T-helper 17 cell (primary cell): Measurements from ENCODE around the gene PCDHGB7. TPM values are rescaled to one million over a fixed set of nuclear protein-coding genes. Genes with fewer than 3 reads are reported as not detected.
"Not testable (repeated sequence)": the region's sequence is repeated elsewhere in the genome, so short reads cannot be mapped to it uniquely, and the experiment has no call there.

Experiments used
- ATAC-seq: fragments of 150-1000 bp; cut with Tn5 transposase; 2 replicates; pipeline ENCODE4 v1.10.0; 2021; ENCODE audit warnings: mild to moderate bottlenecking, moderate library complexity
- DNase-seq, 3 donors: peaks; one replicate each; pipeline versions ENCODE4 v3.0.0 to v3.0.0-alpha.2; 2020 to 2021
- H3K9me3 ChIP-seq: one replicate; pipeline ENCODE4 v1.7.0; 2013; ENCODE audit warnings: low read length, mild to moderate bottlenecking; ENCODE audit not compliant: control insufficient read depth, poor library complexity, severe bottlenecking
- H3K27ac Mint-ChIP-seq: one replicate; pipeline ENCODE4 v1.8.0; 2022; ENCODE audit warnings: mild to moderate bottlenecking, moderate library complexity, mixed read lengths
- H3K27me3 Mint-ChIP-seq: one replicate; pipeline ENCODE4 v1.8.0; 2022; ENCODE audit warnings: mixed read lengths
- H3K36me3 Mint-ChIP-seq: one replicate; pipeline ENCODE4 v1.8.0; 2022; ENCODE audit warnings: low read depth, mixed read lengths
- H3K4me1 Mint-ChIP-seq: one replicate; pipeline ENCODE4 v1.8.0; 2022; ENCODE audit warnings: mild to moderate bottlenecking, mixed read lengths
- H3K4me3 Mint-ChIP-seq: one replicate; pipeline ENCODE4 v1.8.0; 2022; ENCODE audit warnings: mild to moderate bottlenecking, moderate library complexity, mixed read lengths
- total RNA-seq, 4 donors: library from RNA in 2 of 4; stranded (reverse) in 2 of 4; gene quantifications; one replicate each; pipeline ENCODE4 v1.2.3 and lab custom pipeline; 2022 to 2026

PCDHGB7 gene
- total RNA-seq, 2 donors from 2014 or later: not detected

GRCh38 chr5:141409598-141410306, 7.7 kb upstream of the PCDHGB7 start:
- no peak overlapping the region for H3K4me3 Mint-ChIP-seq
- peaks cover 5% of the 10 kb centered on the region for H3K9me3 ChIP-seq
- DNase-seq: no peak
- H3K27ac Mint-ChIP-seq: no peak overlapping the region
- H3K27me3 Mint-ChIP-seq: peaks cover 45% of the 10 kb centered on the region
- H3K36me3 Mint-ChIP-seq: peaks cover 5% of the 10 kb centered on the region
- peaks cover 3% of the 10 kb centered on the region for H3K4me1 Mint-ChIP-seq
- no peak for ATAC-seq

- DNase-seq (no peak), ATAC-seq (no peak)
- no peak overlapping the region for H3K27ac Mint-ChIP-seq
- H3K4me3 Mint-ChIP-seq: no peak overlapping the region
- H3K4me1 Mint-ChIP-seq: peaks cover 3% of the 10 kb centered on the region
- H3K36me3 Mint-ChIP-seq: peaks cover 5% of the 10 kb centered on the region
- H3K9me3 ChIP-seq: peaks cover 5% of the 10 kb centered on the region
- peaks cover 48% of the 10 kb centered on the region for H3K27me3 Mint-ChIP-seq
Measured at GRCh38 chr5:141411575-141411974, 5.9 kb upstream of the PCDHGB7 start.

GRCh38 chr5:141412854-141413539, 4.5 kb upstream of the PCDHGB7 start, which contains the start of gene PCDHGA10:
TSS of gene PCDHGA10 (plus strand) at chr5:141412987. CDS start at chr5:141413176, 189 bp downstream.
- H3K4me1 Mint-ChIP-seq: peaks cover 3% of the 10 kb centered on the region
- ATAC-seq (peak; percentile 85), DNase-seq (peak in 2 of 3 donors; percentile 28 to 29)
- peaks cover 7% of the 10 kb centered on the region for H3K36me3 Mint-ChIP-seq
- H3K27ac Mint-ChIP-seq: peak within 1 kb of the TSS; percentile 17
- peaks cover 5% of the 10 kb centered on the region for H3K9me3 ChIP-seq
- H3K4me3 Mint-ChIP-seq: peak within 1 kb of the TSS; percentile 86
- peaks cover 55% of the 10 kb centered on the region for H3K27me3 Mint-ChIP-seq

- ATAC-seq: no peak
- Mint-ChIP-seq H3K27ac (peak overlapping the region; percentile 17), H3K4me1 (peaks cover 3% of the 10 kb centered on the region), H3K4me3 (peak overlapping the region; percentile 86), H3K27me3 (peaks cover 57% of the 10 kb centered on the region), H3K36me3 (peaks cover 8% of the 10 kb centered on the region)
- DNase-seq: no peak
- peaks cover 5% of the 10 kb centered on the region for H3K9me3 ChIP-seq
Measured at GRCh38 chr5:141413540-141414069, 3.9 kb upstream of the PCDHGB7 start.

DNA sequence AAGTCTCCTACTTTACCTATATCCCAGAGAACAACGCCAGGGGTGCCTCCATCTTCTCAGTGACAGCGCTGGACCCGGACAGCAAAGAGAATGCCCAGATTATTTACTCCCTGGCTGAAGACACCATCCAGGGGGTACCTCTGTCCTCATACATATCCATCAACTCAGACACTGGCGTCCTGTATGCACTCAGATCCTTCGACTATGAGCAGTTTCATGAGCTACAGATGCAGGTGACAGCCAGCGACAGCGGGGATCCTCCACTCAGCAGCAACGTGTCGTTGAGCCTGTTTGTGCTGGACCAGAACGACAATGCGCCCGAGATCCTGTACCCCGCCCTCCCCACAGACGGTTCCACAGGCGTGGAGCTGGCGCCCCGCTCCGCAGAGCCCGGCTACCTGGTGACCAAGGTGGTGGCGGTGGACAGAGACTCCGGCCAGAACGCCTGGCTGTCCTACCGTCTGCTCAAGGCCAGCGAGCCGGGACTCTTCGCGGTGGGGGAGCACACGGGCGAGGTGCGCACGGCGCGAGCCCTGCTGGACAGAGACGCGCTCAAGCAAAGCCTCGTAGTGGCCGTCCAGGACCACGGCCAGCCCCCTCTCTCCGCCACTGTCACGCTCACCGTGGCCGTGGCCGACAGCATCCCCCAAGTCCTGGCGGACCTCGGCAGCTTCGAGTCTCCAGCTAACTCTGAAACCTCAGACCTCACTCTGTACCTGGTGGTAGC, 2.8 kb upstream of the PCDHGB7 start:
- H3K9me3 ChIP-seq, H3K4me1 Mint-ChIP-seq, ATAC-seq, H3K27ac Mint-ChIP-seq, DNase-seq, H3K36me3 Mint-ChIP-seq: not testable (repeated sequence)
- peak overlapping the region; percentile 19 for H3K4me3 Mint-ChIP-seq
- H3K27me3 Mint-ChIP-seq: peaks cover 56% of the 10 kb centered on the region

DNA sequence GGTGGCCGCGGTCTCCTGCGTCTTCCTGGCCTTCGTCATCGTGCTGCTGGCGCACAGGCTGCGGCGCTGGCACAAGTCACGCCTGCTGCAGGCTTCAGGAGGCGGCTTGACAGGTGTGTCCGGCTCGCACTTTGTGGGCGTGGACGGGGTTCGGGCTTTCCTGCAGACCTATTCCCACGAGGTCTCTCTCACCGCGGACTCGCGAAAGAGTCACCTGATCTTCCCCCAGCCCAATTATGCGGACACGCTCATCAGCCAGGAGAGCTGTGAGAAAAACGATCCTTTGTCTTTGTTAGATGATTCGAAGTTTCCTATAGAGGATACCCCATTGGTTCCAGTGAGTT, 2.2 kb upstream of the PCDHGB7 start:
- H3K27ac Mint-ChIP-seq: peak overlapping the region; percentile 2

DNA sequence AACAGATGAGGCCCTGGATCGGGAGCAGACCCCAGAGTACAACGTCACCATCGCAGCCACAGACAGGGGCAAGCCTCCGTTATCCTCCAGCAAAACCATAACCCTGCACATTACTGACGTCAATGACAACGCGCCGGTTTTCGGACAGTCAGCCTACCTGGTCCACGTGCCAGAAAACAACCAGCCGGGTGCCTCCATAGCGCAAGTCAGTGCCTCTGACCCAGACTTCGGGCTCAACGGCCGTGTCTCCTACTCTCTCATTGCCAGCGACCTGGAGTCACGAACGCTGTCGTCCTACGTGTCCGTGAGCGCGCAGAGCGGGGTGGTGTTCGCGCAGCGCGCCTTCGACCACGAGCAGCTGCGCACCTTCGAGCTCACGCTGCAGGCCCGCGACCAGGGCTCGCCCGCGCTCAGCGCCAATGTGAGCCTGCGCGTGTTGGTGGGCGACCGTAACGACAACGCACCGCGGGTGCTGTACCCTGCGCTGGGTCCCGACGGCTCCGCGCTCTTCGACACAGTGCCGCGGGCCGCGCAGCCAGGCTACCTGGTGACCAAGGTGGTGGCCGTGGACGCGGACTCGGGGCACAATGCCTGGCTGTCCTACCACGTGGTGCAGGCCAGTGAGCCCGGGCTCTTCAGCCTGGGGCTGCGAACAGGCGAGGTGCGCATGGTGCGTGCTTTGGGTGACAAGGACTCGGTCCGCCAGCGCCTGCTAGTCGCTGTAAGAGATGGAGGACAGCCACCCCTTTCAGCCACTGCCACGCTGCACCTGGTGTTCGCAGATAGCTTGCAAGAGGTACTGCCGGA, 1.8 kb downstream of the PCDHGB7 start:
- H3K27ac Mint-ChIP-seq: peak overlapping the region; percentile 60
- H3K27me3 Mint-ChIP-seq: peaks cover 66% of the 10 kb centered on the region
- peaks cover 9% of the 10 kb centered on the region for H3K9me3 ChIP-seq
- peak overlapping the region; percentile 43 for H3K4me3 Mint-ChIP-seq
- H3K36me3 Mint-ChIP-seq: peaks cover 6% of the 10 kb centered on the region
- ATAC-seq (no peak), DNase-seq (no peak)
- no peaks in the 10 kb centered on the region for H3K4me1 Mint-ChIP-seq

More for the DNA sequence above, 2.2 kb upstream of the PCDHGB7 start:
- not testable (repeated sequence) for H3K36me3 Mint-ChIP-seq, ATAC-seq, DNase-seq, H3K9me3 ChIP-seq, H3K4me1 Mint-ChIP-seq
- Mint-ChIP-seq H3K4me3 (peak overlapping the region; percentile 19), H3K27me3 (peaks cover 57% of the 10 kb centered on the region)

GRCh38 chr5:141420855-141421488, 3.5 kb downstream of the PCDHGB7 start, which contains the start of gene PCDHGA11:
TSS of gene PCDHGA11 (plus strand) at chr5:141421051. CDS start at chr5:141421228, 177 bp downstream.
- Mint-ChIP-seq H3K36me3 (peaks cover 7% of the 10 kb centered on the region), H3K4me3 (peak within 1 kb of the TSS; percentile 72), H3K4me1 (no peaks in the 10 kb centered on the region), H3K27ac (peak within 1 kb of the TSS; percentile 65), H3K27me3 (peaks cover 67% of the 10 kb centered on the region)
- DNase-seq (no peak), ATAC-seq (no peak)
- peaks cover 9% of the 10 kb centered on the region for H3K9me3 ChIP-seq

GRCh38 chr5:141421489-141421855, 4.0 kb downstream of the PCDHGB7 start:
- peak overlapping the region; percentile 65 for H3K27ac Mint-ChIP-seq
- H3K4me1 Mint-ChIP-seq: no peaks in the 10 kb centered on the region
- DNase-seq: no peak
- H3K27me3 Mint-ChIP-seq: peaks cover 72% of the 10 kb centered on the region
- peaks cover 7% of the 10 kb centered on the region for H3K36me3 Mint-ChIP-seq
- ATAC-seq: no peak
- H3K4me3 Mint-ChIP-seq: no peak overlapping the region
- H3K9me3 ChIP-seq: peaks cover 9% of the 10 kb centered on the region

GRCh38 chr5:141422742-141423291, 5.3 kb downstream of the PCDHGB7 start:
- Mint-ChIP-seq H3K27ac (no peak overlapping the region), H3K4me1 (no peaks in the 10 kb centered on the region), H3K27me3 (peaks cover 70% of the 10 kb centered on the region), H3K4me3 (no peak overlapping the region), H3K36me3 (peaks cover 7% of the 10 kb centered on the region)
- H3K9me3 ChIP-seq: peaks cover 9% of the 10 kb centered on the region
- DNase-seq: no peak
- no peak for ATAC-seq

DNA sequence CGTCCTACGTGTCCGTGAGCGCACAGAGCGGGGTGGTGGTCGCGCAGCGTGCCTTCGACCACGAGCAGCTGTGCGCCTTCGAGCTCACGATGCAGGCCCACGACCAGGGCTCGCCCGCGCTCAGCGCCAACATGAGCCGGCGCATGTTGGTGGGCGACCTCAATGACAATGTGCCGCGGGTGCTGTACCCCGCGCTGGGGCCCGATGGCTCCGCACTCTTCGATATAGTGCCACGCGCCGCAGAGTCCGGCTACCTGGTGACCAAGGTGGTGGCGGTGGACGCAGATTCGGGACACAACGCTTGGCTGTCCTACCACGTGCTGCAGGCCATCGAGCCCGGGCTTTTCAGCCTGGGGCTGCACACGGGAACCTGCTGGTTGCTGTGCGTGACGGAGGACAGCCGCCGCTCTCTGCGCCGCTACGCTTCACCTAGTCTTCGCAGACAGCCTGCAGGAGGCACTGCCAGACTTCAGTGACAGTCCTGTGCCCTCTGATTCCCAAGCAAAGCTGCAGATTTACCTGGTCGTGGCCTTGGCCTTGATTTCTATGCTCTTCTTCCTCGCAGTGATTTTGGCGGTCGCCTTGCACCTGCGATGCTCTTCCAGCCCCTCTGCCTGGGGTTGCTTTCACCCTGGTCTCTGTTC, 10.4 kb downstream of the PCDHGB7 start:
- Mint-ChIP-seq H3K27me3 (peaks cover 58% of the 10 kb centered on the region), H3K4me1 (no peaks in the 10 kb centered on the region), H3K4me3 (no peak overlapping the region), H3K36me3 (peaks cover 6% of the 10 kb centered on the region), H3K27ac (no peak overlapping the region)
- H3K9me3 ChIP-seq: peaks cover 8% of the 10 kb centered on the region
- ATAC-seq: no peak
- no peak for DNase-seq
